Thyroid gland (tissue), 4 donors: ENCODE results near the gene CTNNA2.

ENCODE experiments used
- POLR2A ChIP-seq, 2 donors: fragments of 450-650 bp; IDR thresholded peaks; one replicate each; pipeline ENCODE4 v1.6.1; 2017; ENCODE audit warnings: antibody characterized with exemption in 2 of 2, mild to moderate bottlenecking in 2 of 2, moderate library complexity in 1 of 2
- TF ChIP-seq, protein P1 (sequence below), 6 experiments: fragments of 200-600 bp in 3 of 6; fragments of 450-650 bp in 3 of 6; sonication (generic) in 3 of 6; IDR thresholded peaks; one replicate each; pipeline ENCODE4 v1.5.1; 2016 to 2019; ENCODE audit warnings: antibody characterized with exemption in 6 of 6, mild to moderate bottlenecking in 2 of 6, inconsistent platforms in 1 of 6, moderate library complexity in 1 of 6

DNA sequence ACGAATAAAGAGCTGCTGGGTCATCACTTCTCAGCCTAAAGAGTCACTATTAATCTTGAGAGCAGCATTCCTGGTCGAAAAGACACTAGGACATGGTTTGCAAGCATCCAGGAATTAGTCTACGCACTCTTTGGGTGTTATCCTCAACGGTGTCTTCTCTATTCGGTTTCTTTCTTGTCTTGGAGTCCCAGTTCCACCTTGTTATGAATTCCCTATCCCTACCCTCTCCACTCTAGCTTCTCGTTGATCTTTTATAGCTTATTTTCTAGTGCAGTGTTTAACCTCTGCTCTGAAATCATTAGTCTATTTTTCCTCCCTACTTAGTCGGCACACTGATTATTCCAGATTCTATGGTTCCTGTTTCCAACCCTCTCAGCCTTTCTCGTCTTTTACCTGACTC, 949.8 kb downstream of the CTNNA2 start:
- TF ChIP-seq, protein P1, sequence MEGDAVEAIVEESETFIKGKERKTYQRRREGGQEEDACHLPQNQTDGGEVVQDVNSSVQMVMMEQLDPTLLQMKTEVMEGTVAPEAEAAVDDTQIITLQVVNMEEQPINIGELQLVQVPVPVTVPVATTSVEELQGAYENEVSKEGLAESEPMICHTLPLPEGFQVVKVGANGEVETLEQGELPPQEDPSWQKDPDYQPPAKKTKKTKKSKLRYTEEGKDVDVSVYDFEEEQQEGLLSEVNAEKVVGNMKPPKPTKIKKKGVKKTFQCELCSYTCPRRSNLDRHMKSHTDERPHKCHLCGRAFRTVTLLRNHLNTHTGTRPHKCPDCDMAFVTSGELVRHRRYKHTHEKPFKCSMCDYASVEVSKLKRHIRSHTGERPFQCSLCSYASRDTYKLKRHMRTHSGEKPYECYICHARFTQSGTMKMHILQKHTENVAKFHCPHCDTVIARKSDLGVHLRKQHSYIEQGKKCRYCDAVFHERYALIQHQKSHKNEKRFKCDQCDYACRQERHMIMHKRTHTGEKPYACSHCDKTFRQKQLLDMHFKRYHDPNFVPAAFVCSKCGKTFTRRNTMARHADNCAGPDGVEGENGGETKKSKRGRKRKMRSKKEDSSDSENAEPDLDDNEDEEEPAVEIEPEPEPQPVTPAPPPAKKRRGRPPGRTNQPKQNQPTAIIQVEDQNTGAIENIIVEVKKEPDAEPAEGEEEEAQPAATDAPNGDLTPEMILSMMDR (IDR thresholded peaks at IDR 0.05) = no peak
- TF ChIP-seq POLR2A (IDR thresholded peaks at IDR 0.05) = no peak
